ENCODE results near the gene MYOM1. TPM values are rescaled to one million over a fixed set of nuclear protein-coding genes. Genes with fewer than 3 reads are reported as not detected.

MYOM1 gene
- total and polyA plus RNA-seq, 2 donors (not counting 3 experiments of a cell fraction or from before 2014, with no cell fraction given): 0.08 TPM; not detected in 1

GRCh38 chr18:3152294-3152693 lies 67.5 kb downstream of the MYOM1 start:
- no peaks in the 10 kb centered on the region for H3K9me1 ChIP-seq (replicated peaks; ENCODE audit: control insufficient read depth, extremely low read depth, insufficient read depth, low read length)
- intact Hi-C loops (cut with micrococcal nuclease) (loop anchor here (2.0 to 5.0 kb wide), 2 partner anchors 139 to 170 kb away; partner anchors contain the start of gene LPIN2), dilution Hi-C loops (cut with MboI; ENCODE audit: extremely low pct_ligation_motif_present, low sequenced_read_pairs) (no loop called here)
- no peaks in the 10 kb centered on the region for H3K9me3 ChIP-seq (replicated peaks; ENCODE audit: control insufficient read depth, insufficient read depth, low read length)
- no peak overlapping the region for H3K4me3 ChIP-seq (replicated peaks in 1 of 3; ENCODE audit: insufficient read depth in 1 of 3, low read depth in 1 of 3, low read length in 3 of 3)
- CTCF ChIA-PET: interaction anchor here (0.7 to 3.0 kb wide), 22 partner anchors 9 to 386 kb away, joined by 3 to 54 read pairs (median 6); partner anchors contain the start of gene MYL12A
- no peak for TF ChIP-seq EZH2 (IDR thresholded peaks at IDR 0.05; ENCODE audit: borderline replicate concordance, low read depth, low read length, severe bottlenecking)
- no peak for TF ChIP-seq CTCF (IDR thresholded peaks at IDR 0.05; ENCODE audit: extremely low read depth in 1 of 2, insufficient read depth in 1 of 2, low read depth in 1 of 2, low read length in 2 of 2)
- no peak for TF ChIP-seq FOS (IDR thresholded peaks at IDR 0.05; ENCODE audit: borderline replicate concordance, insufficient read depth, low read length)
- TF ChIP-seq JUN (IDR thresholded peaks at IDR 0.05; ENCODE audit: borderline replicate concordance, insufficient read depth, insufficient read length, low read depth): no peak
- TF ChIP-seq POLR2AphosphoS5 (IDR thresholded peaks at IDR 0.05; ENCODE audit: insufficient read depth, low read depth, low read length): no peak
- no peak for TF ChIP-seq POLR2A (IDR thresholded peaks at IDR 0.05; ENCODE audit: low read depth, low read length)
- no peak for TF ChIP-seq MAX (IDR thresholded peaks at IDR 0.05; ENCODE audit: insufficient read depth, insufficient read length)
- no peak for TF ChIP-seq GATA2 (IDR thresholded peaks at IDR 0.05; ENCODE audit: insufficient read depth, insufficient read length, low read depth, low read length)
- no peak for TF ChIP-seq MYC (IDR thresholded peaks at IDR 0.05; ENCODE audit: low read depth, low read length)
- no peaks in the 10 kb centered on the region for H3K27me3 ChIP-seq (ENCODE audit: control insufficient read depth in 2 of 2, insufficient read depth in 2 of 2, low read length in 2 of 2)
- H3K4me2 ChIP-seq (ENCODE audit: insufficient read depth, low read length): no peak overlapping the region
- no peak for DNase-seq (ENCODE audit: low read depth, low spot score)
- no peak overlapping the region for H3K9ac ChIP-seq (replicated peaks; ENCODE audit: extremely low read depth, insufficient read depth, low read length)
- no peak for FAIRE-seq
- no peaks in the 10 kb centered on the region for H3K79me2 ChIP-seq (ENCODE audit: control insufficient read depth, insufficient read depth, low read length)
- no peaks in the 10 kb centered on the region for H4K20me1 ChIP-seq (replicated peaks; ENCODE audit: control insufficient read depth, extremely low read depth, insufficient read depth, low read length)
- no peak overlapping the region for H2AFZ ChIP-seq (ENCODE audit: low read depth, low read length)
- BruUV-seq (replicated peaks): no TSS peak
- POLR2A ChIA-PET: interaction anchor here (0.6 to 1.6 kb wide), 2 partner anchors 94 to 561 kb away, joined by 4 read pairs; no protein-coding TSS in a partner anchor
- peaks cover 12% of the 10 kb centered on the region for H3K4me1 ChIP-seq (ENCODE audit: control insufficient read depth, extremely low read depth, insufficient read depth, low read length)
- H3K36me3 ChIP-seq (ENCODE audit: control insufficient read depth in 2 of 2, extremely low read depth in 1 of 2, insufficient read depth in 2 of 2, low read length in 2 of 2): no peaks in the 10 kb centered on the region
- H3K27ac ChIP-seq (ENCODE audit: insufficient read depth, low read depth, low read length): no peak overlapping the region
